Testis (tissue), 3 donors: ENCODE data around the gene EFCAB3. TPM values are rescaled to one million over a fixed set of nuclear protein-coding genes. Genes with fewer than 3 reads are reported as not detected.
"Not testable (repeated sequence)": the region's sequence is repeated elsewhere in the genome, so short reads cannot be mapped to it uniquely, and the experiment has no call there.

ENCODE experiments used
- DNase-seq: peaks from one replicate; pipeline ENCODE4 v3.0.0-alpha.2; 2019
- H3K27ac ChIP-seq, 2 donors: fragments of 200-600 bp; sonication (generic); one replicate each; pipeline ENCODE4 v1.5.1; 2019
- H3K27me3 ChIP-seq: fragments of 200-600 bp; sonication (generic); one replicate; pipeline ENCODE4 v1.5.1; 2019
- H3K36me3 ChIP-seq: fragments of 200-600 bp; sonication (generic); one replicate; pipeline ENCODE4 v1.5.1; 2017; ENCODE audit warnings: low read depth; ENCODE audit errors: missing control alignments
- H3K4me1 ChIP-seq: fragments of 200-600 bp; sonication (generic); one replicate; pipeline ENCODE4 v1.5.1; 2019
- H3K4me3 ChIP-seq, 2 donors: fragments of 200-600 bp; sonication (generic); one replicate each; pipeline ENCODE4 v1.5.1; 2017 to 2019
- H3K9me3 ChIP-seq: fragments of 200-600 bp; sonication (generic); one replicate; pipeline ENCODE4 v1.5.1; 2017
- CTCF ChIP-seq, 3 experiments: fragments of 450-650 bp in 2 of 3; fragments of 200-600 bp in 1 of 3; sonication (generic) in 1 of 3; IDR thresholded peaks; one replicate each; pipeline ENCODE4 v1.5.1; 2016 to 2019; ENCODE audit warnings: antibody characterized with exemption in 3 of 3, mild to moderate bottlenecking in 2 of 3, moderate library complexity in 1 of 3
- POLR2A ChIP-seq: fragments of 450-650 bp; IDR thresholded peaks from one replicate; pipeline ENCODE4 v1.6.1; 2017; ENCODE audit warnings: antibody characterized with exemption, mild to moderate bottlenecking, moderate library complexity
- WGBS, 2 donors: methylation state at CpG; one replicate each; pipeline ENCODE4 v1.1.5; 2018; 5-methylcytosine and 5-hydroxymethylcytosine counted together
- intact Hi-C: fragments of 100-400 bp; cut with DNase I; formaldehyde crosslinking; loops from one replicate; pipeline ENCODE4 v1.15.1; 2023; ENCODE audit warnings: low total_unique reads
- polyA plus RNA-seq: library from polyadenylated mRNA; stranded (reverse); fragments of 350-450 nt; fragmentation: Illumina TruSeq; extraction: RNeasy Lipid Tissue Mini Kit (QIAGEN cat#74804); gene quantifications from one replicate; pipeline ENCODE4 v1.2.3, GENCODE V29; 2014; ENCODE audit warnings: low read depth, low replicate concordance; ENCODE audit not compliant: insufficient read depth
- small RNA-seq, 2 donors: library from RNA; depleted of rRNA; stranded (forward); fragments of <200 nt; gene quantifications; one replicate each; pipeline ENCODE3, GENCODE V24; 2016
- total RNA-seq, 2 donors: library from RNA; depleted of rRNA; stranded (reverse); fragments of >200 nt; gene quantifications; one replicate each; pipeline ENCODE4 v1.2.3, GENCODE V29; 2016

EFCAB3 gene
- total and polyA plus RNA-seq, 3 donors from 2014 or later: 1.9 to 6.9 (median 3.4) TPM

- 93 to 95% methylated on average over 7 of the region's 7 CpGs for WGBS, 2 donors
- no peak for TF ChIP-seq CTCF (IDR thresholded peaks at IDR 0.05)
- TF ChIP-seq POLR2A: no peak
Measured at GRCh38 chr17:62456016-62456415, 75.7 kb downstream of the EFCAB3 start.

GRCh38 chr17:62458483-62458882, 78.1 kb downstream of the EFCAB3 start:
- H3K36me3 ChIP-seq, H3K4me1 ChIP-seq, DNase-seq, intact Hi-C loops, H3K27ac ChIP-seq, H3K4me3 ChIP-seq, H3K9me3 ChIP-seq, H3K27me3 ChIP-seq: not testable (repeated sequence)
- 89% methylated on average over 10 of the region's 10 CpGs for WGBS, 2 donors

More at GRCh38 chr17:62456016-62456415, 75.7 kb downstream of the EFCAB3 start:
- Histone ChIP-seq H3K4me1 (no peaks in the 10 kb centered on the region), H3K27me3 (no peaks in the 10 kb centered on the region), H3K27ac (no peak overlapping the region), H3K36me3 (no peaks in the 10 kb centered on the region), H3K9me3 (no peaks in the 10 kb centered on the region), H3K4me3 (no peak overlapping the region)
- no peak for DNase-seq
- intact Hi-C loops: no loop called here

- intact Hi-C loops: not testable (repeated sequence)
Measured at GRCh38 chr17:62464422-62464821, 84.1 kb downstream of the EFCAB3 start.

GRCh38 chr17:62465271-62465670, 84.9 kb downstream of the EFCAB3 start:
- DNase-seq, H3K27ac ChIP-seq, H3K4me3 ChIP-seq, H3K4me1 ChIP-seq, intact Hi-C loops, H3K36me3 ChIP-seq, H3K9me3 ChIP-seq, H3K27me3 ChIP-seq: not testable (repeated sequence)
- 95% methylated on average over 7 of the region's 7 CpGs for WGBS, 2 donors

More at GRCh38 chr17:62464422-62464821, 84.1 kb downstream of the EFCAB3 start:
- H3K27me3 ChIP-seq, H3K9me3 ChIP-seq, DNase-seq, H3K4me1 ChIP-seq, H3K4me3 ChIP-seq, H3K36me3 ChIP-seq, H3K27ac ChIP-seq: not testable (repeated sequence)
- 68 to 70% methylated on average over 3 of the region's 3 CpGs for WGBS, 2 donors

Small RNA genes within 50 kb of the gene (small RNA-seq; reads per million reads assigned to genes)
- 0 reads per million in 2 donors for gene RNU7-52P

Other genes with a start within 250 kb of the EFCAB3 start
- 10 to 100 TPM; 17.2 to 17.8 TPM for gene METTL2A, start 43.3 kb downstream of the EFCAB3 start, total RNA-seq
- gene METTL2A, start 43.3 kb downstream of the EFCAB3 start, polyA plus RNA-seq: 21.0 TPM
- gene TLK2, start 98.3 kb downstream of the EFCAB3 start, total RNA-seq: 100 to 1,000 TPM in 1 of 2 donors, 10 to 100 TPM in 1; 78.2 to 109 TPM
- gene TLK2, start 98.3 kb downstream of the EFCAB3 start, polyA plus RNA-seq: 64.5 TPM
- gene MRC2, start 247.1 kb downstream of the EFCAB3 start, total RNA-seq: 10 to 100 TPM; 32.9 to 40.3 TPM
- gene MRC2, start 247.1 kb downstream of the EFCAB3 start, polyA plus RNA-seq: 60.9 TPM